PFSK-1 (cell line): Measurements from ENCODE around the gene DOK4.

ENCODE experiments used
- POLR2AphosphoS5 ChIP-seq: IDR thresholded peaks from 2 replicates; pipeline ENCODE4 v1.6.1; 2012; ENCODE audit warnings: low read depth, mild to moderate bottlenecking, control low read depth, low read length, moderate library complexity
- SIN3A ChIP-seq: IDR thresholded peaks from 2 replicates; pipeline ENCODE4 v1.6.1; 2012; ENCODE audit warnings: mild to moderate bottlenecking, low read length, moderate library complexity, borderline replicate concordance; ENCODE audit not compliant: insufficient read depth
- TF ChIP-seq, protein P1 (sequence below), 2 experiments: IDR thresholded peaks; 2 replicates each; pipeline versions ENCODE4 v1.6.1 to v1.8.0; 2011 to 2012; ENCODE audit warnings: low read depth in 2 of 2, low read length in 2 of 2, control low read depth in 1 of 2, inconsistent platforms in 1 of 2, mild to moderate bottlenecking in 1 of 2, moderate library complexity in 1 of 2; ENCODE audit not compliant: insufficient read depth in 1 of 2

DNA sequence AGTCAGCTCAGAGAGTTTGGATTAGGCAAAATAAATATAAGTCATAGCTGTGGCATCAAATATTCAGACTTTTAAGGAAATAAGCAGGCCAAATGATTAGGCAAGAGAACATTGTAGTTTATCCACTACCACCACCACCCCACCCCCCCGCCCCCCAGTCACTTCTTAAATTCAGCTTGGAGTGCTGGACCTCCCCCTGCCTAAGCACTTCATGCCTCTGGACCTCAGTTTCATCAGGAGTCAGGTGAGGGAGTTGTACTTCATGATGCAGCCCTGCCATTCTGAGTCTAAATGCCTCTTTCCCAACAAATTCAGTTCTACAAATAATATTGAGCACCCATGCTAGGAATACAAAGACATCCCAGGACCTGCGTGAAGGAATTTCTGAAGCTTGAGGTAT lies 21.8 kb downstream of the DOK4 start:
- TF ChIP-seq POLR2AphosphoS5 (no peak), SIN3A (no peak)
- TF ChIP-seq, protein P1, sequence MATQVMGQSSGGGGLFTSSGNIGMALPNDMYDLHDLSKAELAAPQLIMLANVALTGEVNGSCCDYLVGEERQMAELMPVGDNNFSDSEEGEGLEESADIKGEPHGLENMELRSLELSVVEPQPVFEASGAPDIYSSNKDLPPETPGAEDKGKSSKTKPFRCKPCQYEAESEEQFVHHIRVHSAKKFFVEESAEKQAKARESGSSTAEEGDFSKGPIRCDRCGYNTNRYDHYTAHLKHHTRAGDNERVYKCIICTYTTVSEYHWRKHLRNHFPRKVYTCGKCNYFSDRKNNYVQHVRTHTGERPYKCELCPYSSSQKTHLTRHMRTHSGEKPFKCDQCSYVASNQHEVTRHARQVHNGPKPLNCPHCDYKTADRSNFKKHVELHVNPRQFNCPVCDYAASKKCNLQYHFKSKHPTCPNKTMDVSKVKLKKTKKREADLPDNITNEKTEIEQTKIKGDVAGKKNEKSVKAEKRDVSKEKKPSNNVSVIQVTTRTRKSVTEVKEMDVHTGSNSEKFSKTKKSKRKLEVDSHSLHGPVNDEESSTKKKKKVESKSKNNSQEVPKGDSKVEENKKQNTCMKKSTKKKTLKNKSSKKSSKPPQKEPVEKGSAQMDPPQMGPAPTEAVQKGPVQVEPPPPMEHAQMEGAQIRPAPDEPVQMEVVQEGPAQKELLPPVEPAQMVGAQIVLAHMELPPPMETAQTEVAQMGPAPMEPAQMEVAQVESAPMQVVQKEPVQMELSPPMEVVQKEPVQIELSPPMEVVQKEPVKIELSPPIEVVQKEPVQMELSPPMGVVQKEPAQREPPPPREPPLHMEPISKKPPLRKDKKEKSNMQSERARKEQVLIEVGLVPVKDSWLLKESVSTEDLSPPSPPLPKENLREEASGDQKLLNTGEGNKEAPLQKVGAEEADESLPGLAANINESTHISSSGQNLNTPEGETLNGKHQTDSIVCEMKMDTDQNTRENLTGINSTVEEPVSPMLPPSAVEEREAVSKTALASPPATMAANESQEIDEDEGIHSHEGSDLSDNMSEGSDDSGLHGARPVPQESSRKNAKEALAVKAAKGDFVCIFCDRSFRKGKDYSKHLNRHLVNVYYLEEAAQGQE (IDR thresholded peaks at IDR 0.05; ENCODE audit: insufficient read depth in 1 of 2, low read depth in 2 of 2, low read length in 2 of 2): no peak
